RWPE2 (cell line): ENCODE data around the gene POLD2.

Experiments used
- ATAC-seq: fragments of 200-7000 bp; cut with Tn5 transposase; 3 replicates; pipeline ENCODE4 v1.9.1; 2021; ENCODE audit warnings: low read depth
- DNase-seq: peaks from one replicate; pipeline ENCODE4 v3.0.0-alpha.2; 2020; ENCODE audit warnings: low spot score
- H3K27ac ChIP-seq: fragments of 450-650 bp; 2 replicates; pipeline ENCODE4 v1.5.1; 2017; ENCODE audit warnings: mild to moderate bottlenecking; ENCODE audit not compliant: poor library complexity, severe bottlenecking
- H3K27me3 ChIP-seq: fragments of 250-450 bp; sonication (Bioruptor Pico); 2 replicates; pipeline ENCODE4 v1.5.1; 2021; ENCODE audit warnings: mild to moderate bottlenecking, moderate library complexity; ENCODE audit not compliant: insufficient read depth, poor library complexity, severe bottlenecking
- H3K36me3 ChIP-seq: fragments of 250-450 bp; sonication (Bioruptor Pico); 2 replicates; pipeline ENCODE4 v1.5.1; 2020; ENCODE audit warnings: low read depth, mild to moderate bottlenecking, moderate library complexity
- H3K4me1 ChIP-seq: fragments of 250-450 bp; sonication (Bioruptor Pico); 2 replicates; pipeline ENCODE4 v1.5.1; 2021; ENCODE audit warnings: mild to moderate bottlenecking, moderate library complexity; ENCODE audit not compliant: insufficient read depth, poor library complexity, severe bottlenecking
- H3K4me3 ChIP-seq: fragments of 250-450 bp; sonication (Bioruptor Pico); 2 replicates; pipeline ENCODE4 v1.5.1; 2021; ENCODE audit warnings: mild to moderate bottlenecking, moderate library complexity; ENCODE audit not compliant: severe bottlenecking
- H3K9me3 ChIP-seq: fragments of 250-450 bp; sonication (Bioruptor Pico); 2 replicates; pipeline ENCODE4 v1.5.1; 2021; ENCODE audit warnings: mild to moderate bottlenecking, moderate library complexity; ENCODE audit not compliant: severe bottlenecking
- CTCF ChIP-seq: fragments of 450-650 bp; IDR thresholded peaks from one replicate; pipeline ENCODE4 v1.5.1; 2017; ENCODE audit warnings: mild to moderate bottlenecking, moderate library complexity; ENCODE audit not compliant: poor library complexity, severe bottlenecking

POLD2 gene

GRCh38 chr7:44105832-44106231, 17.5 kb downstream of the POLD2 start:
- Histone ChIP-seq H3K4me3 (no peak overlapping the region), H3K27me3 (no peaks in the 10 kb centered on the region), H3K4me1 (peaks cover 16% of the 10 kb centered on the region), H3K36me3 (no peaks in the 10 kb centered on the region), H3K9me3 (no peaks in the 10 kb centered on the region), H3K27ac (no peak overlapping the region)
- no peak for TF ChIP-seq CTCF
- DNase-seq (no peak), ATAC-seq (no peak)

GRCh38 chr7:44104860-44105771, 18.2 kb downstream of the POLD2 start:
- Histone ChIP-seq H3K36me3 (no peaks in the 10 kb centered on the region), H3K27ac (no peak overlapping the region), H3K4me1 (peaks cover 16% of the 10 kb centered on the region), H3K27me3 (no peaks in the 10 kb centered on the region), H3K9me3 (no peaks in the 10 kb centered on the region), H3K4me3 (no peak overlapping the region)
- no peak for TF ChIP-seq CTCF
- DNase-seq = no peak
- peak; percentile 35 for ATAC-seq

GRCh38 chr7:44103923-44104859, 19.2 kb downstream of the POLD2 start, which contains the start of gene AEBP1:
TSS of gene AEBP1 (plus strand) at chr7:44104345. CDS start at chr7:44104666, 321 bp downstream.
- no peak for TF ChIP-seq CTCF
- Histone ChIP-seq H3K27me3 (no peaks in the 10 kb centered on the region), H3K9me3 (no peaks in the 10 kb centered on the region), H3K4me3 (no peak within 1 kb of the TSS), H3K4me1 (peaks cover 16% of the 10 kb centered on the region), H3K27ac (no peak within 1 kb of the TSS), H3K36me3 (no peaks in the 10 kb centered on the region)
- no peak for ATAC-seq
- no peak for DNase-seq

GRCh38 chr7:44103566-44103922, 19.8 kb downstream of the POLD2 start:
- Histone ChIP-seq H3K4me1 (peaks cover 16% of the 10 kb centered on the region), H3K27ac (no peak overlapping the region), H3K27me3 (no peaks in the 10 kb centered on the region), H3K36me3 (no peaks in the 10 kb centered on the region), H3K9me3 (no peaks in the 10 kb centered on the region), H3K4me3 (no peak overlapping the region)
- ATAC-seq = no peak
- no peak for DNase-seq
- TF ChIP-seq CTCF = no peak
